Neutrophil (primary cell): Measurements from ENCODE around the gene ADRB1.

ENCODE experiments used
- H3K27ac ChIP-seq: fragments of 200-600 bp; sonication (generic); 2 replicates; pipeline ENCODE4 v1.5.1; 2016; ENCODE audit warnings: mild to moderate bottlenecking, moderate library complexity
- H3K27me3 ChIP-seq: fragments of 200-600 bp; sonication (generic); 2 replicates; pipeline ENCODE4 v1.6.0; 2016; ENCODE audit warnings: mild to moderate bottlenecking
- H3K36me3 ChIP-seq: fragments of 200-600 bp; sonication (generic); 2 replicates; pipeline ENCODE4 v1.5.1; 2017
- H3K4me1 ChIP-seq, 2 experiments: fragments of 200-600 bp in 1 of 2; sonication (generic) in 1 of 2; 1 replicate in 1 of 2; 2 replicates in 1 of 2; pipeline versions ENCODE4 v1.5.1 to v1.6.1; 2013 to 2016; ENCODE audit warnings: low read depth in 1 of 2, low read length in 1 of 2, mild to moderate bottlenecking in 1 of 2, moderate library complexity in 1 of 2; ENCODE audit not compliant: control insufficient read depth in 1 of 2, insufficient read depth in 1 of 2
- H3K4me3 ChIP-seq, 2 experiments: fragments of 200-600 bp in 1 of 2; sonication (generic) in 1 of 2; 1 replicate in 1 of 2; 2 replicates in 1 of 2; pipeline ENCODE4 v1.5.1; 2013 to 2016; ENCODE audit warnings: low read depth in 1 of 2, low read length in 1 of 2, mild to moderate bottlenecking in 1 of 2, moderate library complexity in 1 of 2
- H3K9me3 ChIP-seq: fragments of 200-600 bp; sonication (generic); 2 replicates; pipeline ENCODE4 v1.5.1; 2016
- TF ChIP-seq, protein P1 (sequence below): fragments of 200-600 bp; sonication (generic); IDR thresholded peaks from 2 replicates; pipeline ENCODE4 v1.5.1; 2016; ENCODE audit warnings: antibody characterized with exemption

ADRB1 gene

DNA sequence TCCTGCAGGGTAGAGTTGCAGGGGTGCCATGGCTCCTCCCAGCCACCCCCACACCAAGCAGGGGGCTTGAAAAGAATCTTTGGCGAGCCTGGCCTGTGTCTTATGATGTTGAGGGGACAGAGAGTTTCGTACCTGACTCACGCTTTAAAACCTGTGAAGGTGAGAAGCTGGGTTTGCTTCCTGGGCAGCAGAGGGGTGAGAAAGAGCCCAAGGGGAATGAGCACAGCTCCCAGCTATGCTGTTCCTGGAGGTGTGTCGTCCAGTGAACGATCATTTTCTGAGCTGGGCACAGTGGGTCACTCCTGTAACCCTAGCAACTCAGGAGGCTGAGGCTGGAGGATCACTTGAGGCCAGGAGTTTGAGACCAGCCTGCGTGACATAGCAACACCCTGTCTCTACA is 13.5 kb upstream of the ADRB1 start:
- Histone ChIP-seq H3K9me3 (no peaks in the 10 kb centered on the region), H3K4me3 (no peak overlapping the region), H3K36me3 (no peaks in the 10 kb centered on the region), H3K4me1 (peaks cover 12 to 18% of the 10 kb centered on the region in 2 experiments), H3K27me3 (peaks cover 9% of the 10 kb centered on the region), H3K27ac (no peak overlapping the region)
- TF ChIP-seq, protein P1, sequence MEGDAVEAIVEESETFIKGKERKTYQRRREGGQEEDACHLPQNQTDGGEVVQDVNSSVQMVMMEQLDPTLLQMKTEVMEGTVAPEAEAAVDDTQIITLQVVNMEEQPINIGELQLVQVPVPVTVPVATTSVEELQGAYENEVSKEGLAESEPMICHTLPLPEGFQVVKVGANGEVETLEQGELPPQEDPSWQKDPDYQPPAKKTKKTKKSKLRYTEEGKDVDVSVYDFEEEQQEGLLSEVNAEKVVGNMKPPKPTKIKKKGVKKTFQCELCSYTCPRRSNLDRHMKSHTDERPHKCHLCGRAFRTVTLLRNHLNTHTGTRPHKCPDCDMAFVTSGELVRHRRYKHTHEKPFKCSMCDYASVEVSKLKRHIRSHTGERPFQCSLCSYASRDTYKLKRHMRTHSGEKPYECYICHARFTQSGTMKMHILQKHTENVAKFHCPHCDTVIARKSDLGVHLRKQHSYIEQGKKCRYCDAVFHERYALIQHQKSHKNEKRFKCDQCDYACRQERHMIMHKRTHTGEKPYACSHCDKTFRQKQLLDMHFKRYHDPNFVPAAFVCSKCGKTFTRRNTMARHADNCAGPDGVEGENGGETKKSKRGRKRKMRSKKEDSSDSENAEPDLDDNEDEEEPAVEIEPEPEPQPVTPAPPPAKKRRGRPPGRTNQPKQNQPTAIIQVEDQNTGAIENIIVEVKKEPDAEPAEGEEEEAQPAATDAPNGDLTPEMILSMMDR, result no peak

DNA sequence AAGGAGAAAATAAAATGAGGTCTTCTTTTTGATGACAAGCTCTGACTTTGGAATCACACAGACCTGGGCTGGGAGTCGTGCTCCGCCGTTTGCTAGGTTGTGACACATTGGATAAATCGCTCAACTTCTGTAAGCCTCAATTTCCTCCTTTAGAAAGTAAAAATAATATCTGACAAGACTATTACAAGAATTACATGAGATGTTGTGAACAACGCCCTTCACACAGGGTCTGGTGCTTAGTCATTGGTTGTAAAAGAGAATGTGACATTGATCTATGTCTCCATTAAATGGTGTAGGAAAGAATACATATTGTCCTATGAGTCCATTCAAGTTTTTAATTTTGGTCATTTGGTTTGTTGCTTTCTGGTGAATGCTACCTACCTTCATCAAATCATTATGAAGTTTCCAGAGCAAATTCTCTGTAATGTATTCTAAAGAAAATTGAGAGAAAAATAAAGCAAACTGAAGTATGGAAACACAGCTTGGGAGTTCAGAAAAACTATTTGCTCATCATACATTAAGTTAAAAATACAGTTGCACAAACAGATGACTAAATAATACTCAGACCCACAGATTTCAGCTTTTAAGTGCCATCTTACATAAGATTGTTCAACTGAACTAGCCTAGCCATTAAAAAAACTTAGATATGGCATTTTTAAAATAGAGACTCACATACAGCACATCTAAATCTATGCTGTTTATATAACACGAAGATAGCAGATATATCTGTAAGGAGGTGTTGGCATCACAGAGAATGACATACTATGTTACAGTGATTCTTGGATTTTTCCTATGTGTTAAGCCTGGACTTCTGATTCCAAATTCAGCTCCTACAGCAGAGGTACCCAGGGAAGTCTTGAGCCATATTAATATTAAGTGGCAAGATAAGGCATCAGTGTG is 12.3 kb upstream of the ADRB1 start:
- Histone ChIP-seq H3K9me3 (no peaks in the 10 kb centered on the region), H3K27ac (no peak overlapping the region), H3K4me1 (peaks cover under 1 to 6% of the 10 kb centered on the region in 2 experiments), H3K36me3 (no peaks in the 10 kb centered on the region), H3K4me3 (no peak overlapping the region), H3K27me3 (peaks cover 9% of the 10 kb centered on the region)
- TF ChIP-seq, protein P1, result no peak

DNA sequence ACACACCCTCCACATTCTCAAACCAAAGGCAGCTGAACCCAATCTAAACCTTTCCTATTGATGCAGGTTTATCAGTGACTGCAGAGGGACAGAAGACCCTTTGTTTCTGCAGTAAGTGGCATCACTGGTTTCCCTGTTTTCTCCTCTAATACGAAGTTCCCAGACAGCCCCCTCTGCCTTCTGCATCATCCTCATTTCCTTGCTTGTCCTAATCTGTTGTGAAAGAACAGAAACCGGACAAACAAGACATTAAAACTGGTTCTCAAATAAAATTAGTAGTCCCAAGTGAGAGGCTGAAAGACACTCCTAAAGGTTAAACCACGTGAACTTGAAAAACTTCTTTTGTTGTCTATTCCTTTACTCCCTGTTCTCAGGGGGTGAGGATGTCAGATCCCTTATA is 10.1 kb upstream of the ADRB1 start:
- no peak overlapping the region for H3K27ac ChIP-seq
- H3K27me3 ChIP-seq, result peaks cover 19% of the 10 kb centered on the region
- H3K4me1 ChIP-seq, result no peaks in the 10 kb centered on the region
- TF ChIP-seq, protein P1, result no peak
- H3K4me3 ChIP-seq, result no peak overlapping the region
- H3K36me3 ChIP-seq, result no peaks in the 10 kb centered on the region
- no peaks in the 10 kb centered on the region for H3K9me3 ChIP-seq

DNA sequence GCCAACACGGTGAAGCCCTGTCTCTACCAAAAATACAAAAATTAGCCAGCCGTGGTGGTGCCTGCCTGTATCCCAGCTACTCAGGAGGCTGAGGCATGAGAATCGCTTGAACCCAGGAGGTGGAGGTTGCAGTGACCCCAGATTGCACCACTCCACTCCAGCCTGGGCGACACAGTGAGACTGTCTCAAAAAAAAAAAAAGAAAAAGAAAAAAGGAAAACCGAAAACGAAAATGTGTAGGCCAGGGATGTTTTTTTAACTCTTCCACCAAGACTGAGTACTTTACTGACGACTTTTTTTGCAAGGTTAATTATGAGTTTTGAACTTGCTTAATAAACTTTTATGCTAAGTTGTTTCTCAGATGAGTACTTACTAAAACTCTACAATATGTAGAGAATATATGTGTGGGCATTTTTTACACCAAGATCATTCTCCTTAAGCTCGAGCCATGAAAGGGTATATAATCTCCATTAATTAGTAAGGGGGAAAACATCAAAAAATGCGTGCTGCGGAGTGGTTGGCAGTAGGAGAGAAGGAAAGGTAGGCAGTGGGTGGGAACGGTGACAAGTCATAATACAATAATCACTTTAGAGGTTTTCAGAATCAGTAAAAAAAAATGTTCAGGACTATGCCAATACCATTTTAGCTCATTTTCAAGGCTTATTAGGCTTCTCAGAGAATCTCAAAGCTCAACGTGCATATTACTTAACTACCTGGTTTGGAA is 8.6 kb upstream of the ADRB1 start:
- H3K36me3 ChIP-seq, result no peaks in the 10 kb centered on the region
- TF ChIP-seq, protein P1, result no peak
- H3K4me3 ChIP-seq, result no peak overlapping the region

DNA sequence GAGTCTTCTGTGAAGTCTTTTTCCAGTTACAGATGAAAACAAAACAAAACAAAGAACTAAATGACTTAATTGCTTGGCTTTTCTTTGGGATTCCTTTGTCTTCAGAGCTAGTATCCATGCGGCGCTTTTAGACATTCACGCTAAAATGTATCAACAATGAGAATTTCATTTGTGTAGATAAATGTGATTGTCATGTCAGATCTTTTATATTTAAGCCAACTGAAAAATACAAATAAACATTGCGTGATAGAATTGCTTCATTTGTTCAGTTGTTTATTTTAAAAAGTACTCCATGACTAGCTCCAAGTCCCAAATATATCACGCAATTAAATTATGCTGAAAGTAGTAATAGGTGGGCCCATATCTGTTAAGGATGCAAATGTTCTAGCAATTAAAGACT is 7.9 kb upstream of the ADRB1 start:
- Histone ChIP-seq H3K9me3 (no peaks in the 10 kb centered on the region), H3K4me3 (no peak overlapping the region), H3K4me1 (no peaks in the 10 kb centered on the region), H3K36me3 (no peaks in the 10 kb centered on the region), H3K27ac (no peak overlapping the region), H3K27me3 (peaks cover 41% of the 10 kb centered on the region)
- TF ChIP-seq, protein P1, result no peak

More for the DNA sequence above, 8.6 kb upstream of the ADRB1 start:
- no peak overlapping the region for H3K27ac ChIP-seq
- no peaks in the 10 kb centered on the region for H3K9me3 ChIP-seq
- no peaks in the 10 kb centered on the region for H3K4me1 ChIP-seq
- H3K27me3 ChIP-seq, result peaks cover 34% of the 10 kb centered on the region
